ENCODE measurements around the gene EFHD2.
A peak's percentile ranks its signal among the peaks of the same experiment; 100 is the strongest.

The EFHD2 gene, protein sequence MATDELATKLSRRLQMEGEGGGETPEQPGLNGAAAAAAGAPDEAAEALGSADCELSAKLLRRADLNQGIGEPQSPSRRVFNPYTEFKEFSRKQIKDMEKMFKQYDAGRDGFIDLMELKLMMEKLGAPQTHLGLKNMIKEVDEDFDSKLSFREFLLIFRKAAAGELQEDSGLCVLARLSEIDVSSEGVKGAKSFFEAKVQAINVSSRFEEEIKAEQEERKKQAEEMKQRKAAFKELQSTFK

DNA sequence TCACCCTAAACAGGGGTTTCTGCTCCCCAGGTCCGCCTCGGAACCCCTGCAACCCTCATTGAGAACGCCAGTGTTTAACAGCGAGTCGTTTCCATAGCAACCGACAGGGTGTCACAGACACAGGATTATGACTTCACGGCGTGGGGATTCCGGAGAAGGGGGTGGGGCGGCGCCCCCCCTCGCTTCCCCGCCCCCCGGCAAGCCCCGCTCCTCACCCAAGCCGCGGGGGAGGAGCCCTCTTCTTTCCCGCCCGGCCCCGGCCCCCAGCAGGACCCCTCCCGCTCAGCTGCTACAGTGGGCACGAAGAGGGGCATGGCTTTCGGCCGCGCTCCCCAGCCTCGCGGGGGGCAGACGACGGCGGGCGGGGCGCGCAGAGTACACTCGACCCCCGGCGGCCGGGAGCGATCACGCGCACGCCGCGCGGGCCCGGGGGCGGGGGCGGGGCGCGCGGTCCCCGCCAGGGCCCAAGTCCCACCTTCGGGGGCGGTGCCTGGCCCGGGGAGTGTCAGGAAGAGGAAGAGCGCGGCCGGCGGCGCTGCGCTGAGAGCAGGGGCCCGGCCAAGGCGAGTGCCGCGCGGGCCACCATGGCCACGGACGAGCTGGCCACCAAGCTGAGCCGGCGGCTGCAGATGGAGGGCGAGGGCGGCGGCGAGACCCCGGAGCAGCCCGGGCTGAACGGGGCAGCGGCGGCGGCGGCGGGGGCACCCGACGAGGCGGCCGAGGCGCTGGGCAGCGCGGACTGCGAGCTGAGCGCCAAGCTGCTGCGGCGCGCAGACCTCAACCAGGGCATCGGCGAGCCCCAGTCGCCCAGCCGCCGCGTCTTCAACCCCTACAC is at the start of gene EFHD2:
EFHD2 (plus strand) TSS at position 501 of the 835 bp plus-strand sequence; CDS start at position 585, 84 bp downstream.
- Histone ChIP-seq H3K36me3 (ENCODE audit: control insufficient read depth, insufficient read depth, low read length) (peaks cover 2% of the 10 kb centered on the region), H3K4me3 (replicated peaks; ENCODE audit: low read depth, low read length) (peak within 1 kb of the TSS; percentile 78), H3K27me3 (replicated peaks; ENCODE audit: control insufficient read depth, insufficient read depth, low read length) (no peaks in the 10 kb centered on the region)
- TF ChIP-seq, protein P1, sequence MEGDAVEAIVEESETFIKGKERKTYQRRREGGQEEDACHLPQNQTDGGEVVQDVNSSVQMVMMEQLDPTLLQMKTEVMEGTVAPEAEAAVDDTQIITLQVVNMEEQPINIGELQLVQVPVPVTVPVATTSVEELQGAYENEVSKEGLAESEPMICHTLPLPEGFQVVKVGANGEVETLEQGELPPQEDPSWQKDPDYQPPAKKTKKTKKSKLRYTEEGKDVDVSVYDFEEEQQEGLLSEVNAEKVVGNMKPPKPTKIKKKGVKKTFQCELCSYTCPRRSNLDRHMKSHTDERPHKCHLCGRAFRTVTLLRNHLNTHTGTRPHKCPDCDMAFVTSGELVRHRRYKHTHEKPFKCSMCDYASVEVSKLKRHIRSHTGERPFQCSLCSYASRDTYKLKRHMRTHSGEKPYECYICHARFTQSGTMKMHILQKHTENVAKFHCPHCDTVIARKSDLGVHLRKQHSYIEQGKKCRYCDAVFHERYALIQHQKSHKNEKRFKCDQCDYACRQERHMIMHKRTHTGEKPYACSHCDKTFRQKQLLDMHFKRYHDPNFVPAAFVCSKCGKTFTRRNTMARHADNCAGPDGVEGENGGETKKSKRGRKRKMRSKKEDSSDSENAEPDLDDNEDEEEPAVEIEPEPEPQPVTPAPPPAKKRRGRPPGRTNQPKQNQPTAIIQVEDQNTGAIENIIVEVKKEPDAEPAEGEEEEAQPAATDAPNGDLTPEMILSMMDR (IDR thresholded peaks at IDR 0.05; ENCODE audit: insufficient read depth, low read length, poor library complexity, severe bottlenecking) = no peak
- peak; percentile 82 for DNase-seq (ENCODE audit: extremely low read depth, insufficient read length)

DNA sequence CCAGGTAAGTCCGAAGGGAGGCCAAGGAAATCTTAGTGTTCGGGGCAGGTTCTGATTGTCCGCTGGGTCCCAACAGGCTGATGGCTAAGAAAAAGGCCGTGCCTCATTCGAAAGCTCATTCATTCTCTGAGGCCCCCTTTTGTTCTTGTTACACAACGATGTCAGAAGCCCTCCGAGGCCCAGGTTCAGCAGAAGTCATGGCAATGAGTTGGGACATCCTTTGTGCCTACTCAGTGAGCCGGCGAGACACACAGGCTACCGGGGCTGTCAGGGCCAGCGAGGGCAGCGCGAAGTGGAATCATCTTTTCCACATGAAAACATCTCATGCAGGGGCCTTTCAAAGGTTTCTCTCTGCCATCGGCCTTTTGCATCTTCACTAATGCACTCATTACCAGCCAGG is 49.0 kb upstream of the EFHD2 start:
- Histone ChIP-seq H3K27me3 (replicated peaks; ENCODE audit: control insufficient read depth, insufficient read depth, low read length) (no peaks in the 10 kb centered on the region), H3K36me3 (ENCODE audit: control insufficient read depth, insufficient read depth, low read length) (no peaks in the 10 kb centered on the region), H3K4me3 (replicated peaks; ENCODE audit: low read depth, low read length) (no peak overlapping the region)
- TF ChIP-seq, protein P1 (IDR thresholded peaks at IDR 0.05; ENCODE audit: insufficient read depth, low read length, poor library complexity, severe bottlenecking) = no peak
- no peak for DNase-seq (ENCODE audit: extremely low read depth, insufficient read length)

DNA sequence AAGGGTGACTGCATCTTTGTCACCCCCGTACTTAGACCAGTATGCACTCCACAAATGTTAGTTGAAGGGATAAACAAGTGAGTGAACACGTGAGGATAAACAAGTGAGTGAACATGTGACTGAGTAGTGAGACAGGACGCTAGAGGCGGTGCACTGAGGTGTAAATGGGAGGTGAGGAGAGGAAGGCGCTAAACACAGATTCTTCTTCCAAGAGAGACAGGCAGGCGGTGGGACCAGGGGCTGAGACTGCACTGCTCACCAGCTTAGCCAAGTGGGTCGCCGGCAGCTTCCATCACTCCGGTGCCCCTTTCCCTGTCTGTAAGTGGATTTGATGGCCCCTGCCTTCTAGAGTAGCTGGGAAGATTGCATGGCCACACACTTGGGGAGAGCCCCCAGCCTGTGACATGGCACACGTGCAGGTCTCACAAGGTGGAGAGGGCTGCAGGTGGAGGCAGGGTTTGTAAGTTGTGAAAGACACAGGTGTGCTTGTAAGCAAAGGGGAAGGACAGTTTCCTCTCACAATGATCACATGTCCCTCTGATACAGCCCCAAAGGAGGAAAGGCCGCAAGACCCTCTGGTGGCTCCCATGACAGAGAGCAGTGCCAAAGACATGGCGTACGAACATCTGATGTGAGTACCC is 47.5 kb upstream of the EFHD2 start:
- Histone ChIP-seq H3K27me3 (replicated peaks; ENCODE audit: control insufficient read depth, insufficient read depth, low read length) (no peaks in the 10 kb centered on the region), H3K36me3 (ENCODE audit: control insufficient read depth, insufficient read depth, low read length) (no peaks in the 10 kb centered on the region), H3K4me3 (replicated peaks; ENCODE audit: low read depth, low read length) (no peak overlapping the region)
- no peak for DNase-seq (ENCODE audit: extremely low read depth, insufficient read length)
- TF ChIP-seq, protein P1 (IDR thresholded peaks at IDR 0.05; ENCODE audit: insufficient read depth, low read length, poor library complexity, severe bottlenecking) = no peak

DNA sequence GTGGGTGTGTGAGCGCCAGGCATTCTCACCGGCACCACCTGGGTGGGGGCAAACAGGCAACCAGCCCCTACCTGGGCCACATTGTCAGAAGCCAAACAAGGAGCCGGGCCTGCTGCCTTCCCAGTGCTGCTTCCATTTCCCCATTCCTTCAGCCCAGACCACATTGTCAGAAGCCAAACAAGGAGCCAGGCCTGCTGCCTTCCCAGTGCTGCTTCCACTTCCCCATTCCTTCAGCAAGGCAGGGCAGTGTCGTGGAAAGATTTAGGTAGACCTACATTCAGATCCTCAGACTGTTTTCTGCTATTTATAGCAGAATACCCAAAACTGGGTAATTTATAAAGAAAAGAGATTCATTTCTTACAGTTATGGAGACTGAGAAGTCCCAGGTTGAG is 47.0 kb upstream of the EFHD2 start:
- no peak for DNase-seq (ENCODE audit: extremely low read depth, insufficient read length)
- Histone ChIP-seq H3K27me3 (replicated peaks; ENCODE audit: control insufficient read depth, insufficient read depth, low read length) (no peaks in the 10 kb centered on the region), H3K4me3 (replicated peaks; ENCODE audit: low read depth, low read length) (no peak overlapping the region), H3K36me3 (ENCODE audit: control insufficient read depth, insufficient read depth, low read length) (no peaks in the 10 kb centered on the region)
- TF ChIP-seq, protein P1 (IDR thresholded peaks at IDR 0.05; ENCODE audit: insufficient read depth, low read length, poor library complexity, severe bottlenecking) = no peak

DNA sequence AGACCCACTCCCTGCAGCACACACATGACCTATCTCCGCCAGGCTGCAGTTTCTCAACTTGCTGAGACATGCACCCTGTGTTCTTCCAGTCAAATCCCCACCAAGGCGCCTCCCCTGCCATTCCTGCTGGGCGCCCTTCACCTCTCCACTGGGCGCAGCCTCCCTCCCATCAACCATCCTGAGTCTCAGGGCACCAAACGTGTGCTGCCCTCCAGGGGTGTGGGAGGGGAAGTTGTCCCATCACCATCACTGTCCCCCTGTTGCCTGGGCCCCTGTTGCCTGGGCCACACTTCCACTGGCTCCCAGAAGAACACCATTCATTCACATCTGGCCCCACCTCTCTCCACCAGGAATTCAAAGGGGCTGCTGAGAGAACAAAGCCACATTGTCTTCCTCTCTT is 44.9 kb upstream of the EFHD2 start:
- no peaks in the 10 kb centered on the region for H3K36me3 ChIP-seq (ENCODE audit: control insufficient read depth, insufficient read depth, low read length)
- no peak overlapping the region for H3K4me3 ChIP-seq (replicated peaks; ENCODE audit: low read depth, low read length)
- H3K27me3 ChIP-seq (replicated peaks; ENCODE audit: control insufficient read depth, insufficient read depth, low read length) = no peaks in the 10 kb centered on the region
- TF ChIP-seq, protein P1 (IDR thresholded peaks at IDR 0.05; ENCODE audit: insufficient read depth, low read length, poor library complexity, severe bottlenecking) = peak; percentile 28
- no peak for DNase-seq (ENCODE audit: extremely low read depth, insufficient read length)
